Measurements from ENCODE around the gene PDE4D. TPM values are rescaled to one million over a fixed set of nuclear protein-coding genes. Genes with fewer than 3 reads are reported as not detected.

PDE4D gene
- total RNA-seq, 5 donors from 2014 or later (not counting 1 experiment from before 2014, with no cell fraction given) = 45.1 to 136 (median 64.9) TPM

DNA sequence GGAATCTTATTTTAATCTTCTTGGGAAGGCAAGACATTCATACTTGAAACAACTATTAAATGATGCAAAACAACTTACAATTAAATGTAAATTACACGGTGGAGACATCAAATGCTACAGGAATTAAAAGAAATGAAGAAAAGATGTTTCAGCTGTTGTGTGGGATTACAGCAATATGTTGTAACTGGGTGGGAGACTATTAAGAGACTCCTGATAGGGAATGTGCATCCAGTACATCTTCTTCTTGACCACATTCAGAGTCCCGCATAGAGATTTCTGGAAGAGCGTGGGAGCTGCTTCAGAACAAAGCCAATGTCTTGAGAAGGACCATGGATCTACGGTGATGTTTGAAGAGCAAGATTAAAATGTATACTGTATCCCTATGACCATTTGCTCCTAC is 199.1 kb downstream of the PDE4D start:
- Mint-ChIP-seq H3K4me3 (no peak overlapping the region), H3K27me3 (peaks cover 2 to 4% of the 10 kb centered on the region in 2 donors), H3K27ac (no peak overlapping the region), H3K9me3 (no peaks in the 10 kb centered on the region), H3K36me3 (no peaks in the 10 kb centered on the region), H3K4me1 (no peaks in the 10 kb centered on the region)
- Histone ChIP-seq H3K4me1 (ENCODE audit: control insufficient read depth in 1 of 2, extremely low read depth in 1 of 2, insufficient read depth in 2 of 2, low read length in 2 of 2) (no peaks in the 10 kb centered on the region), H3K27ac (ENCODE audit: low read length) (no peak overlapping the region), H3K36me3 (ENCODE audit: control insufficient read depth in 2 of 2, extremely low read depth in 1 of 2, insufficient read depth in 1 of 2, low read length in 1 of 2) (no peaks in the 10 kb centered on the region), H3K9me3 (no peaks in the 10 kb centered on the region), H3K27me3 (replicated peaks in 1 of 2; ENCODE audit: control insufficient read depth in 2 of 2, extremely low read depth in 1 of 2, insufficient read depth in 2 of 2, low read length in 1 of 2) (no peaks in the 10 kb centered on the region), H3K4me3 (ENCODE audit: control insufficient read depth in 1 of 2, extremely low read depth in 1 of 2, low read length in 1 of 2) (no peak overlapping the region)
- CTCF ChIA-PET = no interaction called here
- WGBS (ENCODE audit: insufficient coverage) = no CpG with 5 or more reads among the region's 4 CpGs
- POLR2A ChIA-PET = no interaction called here
- DNase-seq (no peak), ATAC-seq (replicated peaks in 1 of 4) (no peak)

DNA sequence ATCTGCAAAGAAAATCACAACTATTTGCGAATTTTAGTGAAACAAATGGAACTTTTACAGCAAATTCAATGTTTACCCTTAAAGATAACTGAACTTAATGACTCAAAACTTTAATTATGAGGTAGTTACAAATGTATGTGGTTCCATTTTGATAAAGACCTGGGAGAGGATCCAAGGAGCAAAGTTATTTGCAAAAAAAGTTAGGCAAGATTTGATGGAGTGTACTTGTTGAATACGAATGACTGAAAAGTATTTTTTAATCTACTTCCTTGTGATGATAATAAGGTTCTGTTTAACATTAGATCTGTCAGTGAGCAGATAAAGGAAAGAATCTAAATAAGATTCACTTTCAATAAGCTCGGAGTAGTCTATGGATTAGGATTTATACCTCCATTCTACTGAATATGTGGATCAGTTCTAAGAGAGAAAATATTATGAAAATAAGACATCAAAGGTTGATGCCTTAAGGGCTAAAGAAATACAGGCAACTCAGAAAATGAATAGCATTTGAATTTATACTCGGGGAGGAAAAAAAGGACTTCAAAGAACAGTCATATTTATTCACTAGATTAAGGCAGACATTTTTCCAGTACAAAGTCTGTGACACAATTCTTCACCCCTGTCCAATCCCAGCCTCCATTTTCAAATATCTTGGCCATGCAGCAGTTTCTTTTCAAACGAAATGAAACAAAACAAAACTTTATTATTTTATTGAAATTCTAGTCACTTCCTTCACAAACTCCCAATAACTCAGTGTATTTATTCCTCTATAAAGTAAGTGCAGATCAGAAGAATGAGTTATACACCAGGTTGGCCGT is 199.8 kb downstream of the PDE4D start:
- H3K27me3 Mint-ChIP-seq = peaks cover 2 to 4% of the 10 kb centered on the region in 2 donors
- no peak for DNase-seq

DNA sequence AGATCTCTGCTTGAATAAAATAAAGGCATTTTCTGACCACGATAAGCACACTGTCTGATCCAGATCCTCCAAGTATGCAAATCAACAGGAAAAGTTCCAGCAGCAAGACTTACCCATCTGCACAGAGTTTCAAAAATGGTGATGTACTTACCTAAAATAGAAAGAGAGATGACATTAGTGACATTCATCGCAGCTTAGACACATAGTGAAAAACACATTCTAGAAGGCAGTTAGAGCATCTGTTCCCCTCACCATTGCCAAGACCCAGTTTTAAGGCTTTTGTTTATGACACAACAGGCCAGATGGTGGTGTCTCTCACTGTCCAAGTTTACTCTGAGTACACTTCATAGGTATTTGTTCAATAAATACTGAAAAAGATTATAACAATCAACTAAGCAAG is 207.7 kb downstream of the PDE4D start:
- ChIA-PET CTCF (interaction anchor here in 1 of 2 donors (1.1 kb wide), 1 partner anchor 17 kb away, joined by 3 read pairs; no protein-coding TSS in a partner anchor), POLR2A (no interaction called here)
- Mint-ChIP-seq H3K27ac (no peak overlapping the region), H3K4me1 (no peaks in the 10 kb centered on the region), H3K27me3 (peaks cover 0 to 13% of the 10 kb centered on the region in 2 donors), H3K36me3 (no peaks in the 10 kb centered on the region), H3K9me3 (no peaks in the 10 kb centered on the region), H3K4me3 (no peak overlapping the region)
- ATAC-seq (replicated peaks in 1 of 4) (no peak), DNase-seq (no peak)
- Histone ChIP-seq H3K27me3 (replicated peaks in 1 of 2; ENCODE audit: control insufficient read depth in 2 of 2, extremely low read depth in 1 of 2, insufficient read depth in 2 of 2, low read length in 1 of 2) (no peaks in the 10 kb centered on the region), H3K4me3 (ENCODE audit: control insufficient read depth in 1 of 2, extremely low read depth in 1 of 2, low read length in 1 of 2) (no peak overlapping the region), H3K36me3 (ENCODE audit: control insufficient read depth in 2 of 2, extremely low read depth in 1 of 2, insufficient read depth in 1 of 2, low read length in 1 of 2) (no peaks in the 10 kb centered on the region), H3K9me3 (no peaks in the 10 kb centered on the region), H3K27ac (ENCODE audit: low read length) (no peak overlapping the region), H3K4me1 (ENCODE audit: control insufficient read depth in 1 of 2, extremely low read depth in 1 of 2, insufficient read depth in 2 of 2, low read length in 2 of 2) (no peaks in the 10 kb centered on the region)
- WGBS (ENCODE audit: insufficient coverage) = 100% methylated on average over 1 of the region's 2 CpGs

More for the DNA sequence above, 199.8 kb downstream of the PDE4D start:
- Histone ChIP-seq H3K36me3 (ENCODE audit: control insufficient read depth in 2 of 2, extremely low read depth in 1 of 2, insufficient read depth in 1 of 2, low read length in 1 of 2) (no peaks in the 10 kb centered on the region), H3K27me3 (replicated peaks in 1 of 2; ENCODE audit: control insufficient read depth in 2 of 2, extremely low read depth in 1 of 2, insufficient read depth in 2 of 2, low read length in 1 of 2) (no peaks in the 10 kb centered on the region), H3K4me3 (ENCODE audit: control insufficient read depth in 1 of 2, extremely low read depth in 1 of 2, low read length in 1 of 2) (no peak overlapping the region), H3K9me3 (no peaks in the 10 kb centered on the region), H3K27ac (ENCODE audit: low read length) (no peak overlapping the region), H3K4me1 (ENCODE audit: control insufficient read depth in 1 of 2, extremely low read depth in 1 of 2, insufficient read depth in 2 of 2, low read length in 2 of 2) (no peaks in the 10 kb centered on the region)
- Mint-ChIP-seq H3K9me3 (no peaks in the 10 kb centered on the region), H3K27ac (no peak overlapping the region), H3K36me3 (no peaks in the 10 kb centered on the region), H3K4me1 (no peaks in the 10 kb centered on the region), H3K4me3 (no peak overlapping the region)
- WGBS (ENCODE audit: insufficient coverage) = 60% methylated on average over 1 of the region's 6 CpGs
- CTCF ChIA-PET = no interaction called here
- POLR2A ChIA-PET = no interaction called here
- no peak for ATAC-seq (replicated peaks in 1 of 4)

DNA sequence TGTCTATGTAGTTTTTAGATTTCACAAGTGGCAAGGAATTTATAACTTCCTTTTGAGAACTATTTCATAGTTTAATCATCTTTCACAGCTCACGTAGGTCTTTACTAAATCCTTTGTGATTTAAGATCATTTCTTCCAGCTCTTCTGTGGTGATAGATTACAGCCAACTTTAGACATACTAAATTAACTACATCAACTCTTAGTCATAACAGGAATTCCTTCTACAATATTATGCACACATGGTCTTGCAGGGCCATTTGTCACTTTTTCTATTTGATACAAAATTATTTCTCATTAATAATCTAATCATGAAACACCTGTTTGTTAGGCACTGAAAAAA is 208.4 kb downstream of the PDE4D start:
- no peaks in the 10 kb centered on the region for H3K36me3 Mint-ChIP-seq
- no peaks in the 10 kb centered on the region for H3K9me3 ChIP-seq
- no peaks in the 10 kb centered on the region for H3K9me3 Mint-ChIP-seq
- H3K4me3 Mint-ChIP-seq = no peak overlapping the region
- H3K36me3 ChIP-seq (ENCODE audit: control insufficient read depth in 2 of 2, extremely low read depth in 1 of 2, insufficient read depth in 1 of 2, low read length in 1 of 2) = no peaks in the 10 kb centered on the region
- ChIA-PET POLR2A (no interaction called here), CTCF (interaction anchor here in 1 of 2 donors (0.6 kb wide), 1 partner anchor 9 kb away, joined by 3 read pairs; no protein-coding TSS in a partner anchor)
- WGBS (ENCODE audit: insufficient coverage) = no CpG with 5 or more reads among the region's 1 CpG
- H3K4me1 Mint-ChIP-seq = no peaks in the 10 kb centered on the region
- H3K4me1 ChIP-seq (ENCODE audit: control insufficient read depth in 1 of 2, extremely low read depth in 1 of 2, insufficient read depth in 2 of 2, low read length in 2 of 2) = no peaks in the 10 kb centered on the region
- H3K27me3 ChIP-seq (replicated peaks in 1 of 2; ENCODE audit: control insufficient read depth in 2 of 2, extremely low read depth in 1 of 2, insufficient read depth in 2 of 2, low read length in 1 of 2) = no peaks in the 10 kb centered on the region
- no peak for ATAC-seq (replicated peaks in 1 of 4)
- DNase-seq = no peak
- no peak overlapping the region for H3K4me3 ChIP-seq (ENCODE audit: control insufficient read depth in 1 of 2, extremely low read depth in 1 of 2, low read length in 1 of 2)
- no peak overlapping the region for H3K27ac ChIP-seq (ENCODE audit: low read length)
- peaks cover 0 to 13% of the 10 kb centered on the region in 2 donors for H3K27me3 Mint-ChIP-seq
- no peak overlapping the region for H3K27ac Mint-ChIP-seq

DNA sequence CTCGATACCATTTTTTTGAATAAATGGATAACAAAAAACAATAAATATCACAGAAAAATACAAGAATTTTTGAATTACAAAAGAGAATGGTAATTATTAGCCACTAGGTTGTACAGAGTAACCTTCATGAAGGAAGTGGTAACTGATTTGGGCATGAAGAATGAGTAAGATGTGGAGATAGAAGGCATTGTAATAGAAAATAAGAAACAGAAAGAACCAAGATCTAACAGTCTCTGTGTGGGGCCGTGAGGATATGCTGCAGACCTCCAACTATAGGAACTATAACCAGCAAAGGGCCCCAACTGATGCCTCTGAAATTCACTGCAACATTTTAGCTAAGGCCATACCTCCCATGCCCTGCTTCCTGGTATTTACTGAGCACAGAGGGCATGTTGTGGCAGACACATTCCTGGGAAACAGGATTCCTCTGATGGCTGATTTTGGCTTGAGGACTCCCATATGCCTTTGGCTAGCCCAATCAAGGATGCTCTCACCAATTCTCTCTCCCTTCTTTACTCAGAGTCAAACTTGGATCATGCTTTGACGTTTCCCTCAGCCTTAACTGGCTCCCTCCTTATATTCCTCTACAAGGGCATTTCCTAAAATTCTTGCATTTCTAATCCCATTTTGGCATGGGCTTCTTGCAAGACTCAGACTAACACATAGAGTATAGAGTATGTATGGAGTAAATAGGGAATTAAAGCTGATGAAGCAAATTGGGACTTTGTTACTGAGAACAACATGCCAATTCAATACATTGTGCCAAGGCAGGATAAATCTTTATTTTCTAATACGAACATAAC is 208.9 kb downstream of the PDE4D start:
- Mint-ChIP-seq H3K36me3 (no peaks in the 10 kb centered on the region), H3K9me3 (no peaks in the 10 kb centered on the region), H3K4me3 (no peak overlapping the region), H3K27me3 (peaks cover 0 to 13% of the 10 kb centered on the region in 2 donors), H3K27ac (no peak overlapping the region), H3K4me1 (no peaks in the 10 kb centered on the region)
- Histone ChIP-seq H3K4me3 (ENCODE audit: control insufficient read depth in 1 of 2, extremely low read depth in 1 of 2, low read length in 1 of 2) (no peak overlapping the region), H3K9me3 (no peaks in the 10 kb centered on the region), H3K27me3 (replicated peaks in 1 of 2; ENCODE audit: control insufficient read depth in 2 of 2, extremely low read depth in 1 of 2, insufficient read depth in 2 of 2, low read length in 1 of 2) (no peaks in the 10 kb centered on the region), H3K27ac (ENCODE audit: low read length) (no peak overlapping the region), H3K36me3 (ENCODE audit: control insufficient read depth in 2 of 2, extremely low read depth in 1 of 2, insufficient read depth in 1 of 2, low read length in 1 of 2) (no peaks in the 10 kb centered on the region), H3K4me1 (ENCODE audit: control insufficient read depth in 1 of 2, extremely low read depth in 1 of 2, insufficient read depth in 2 of 2, low read length in 2 of 2) (no peaks in the 10 kb centered on the region)
- DNase-seq = no peak
- ChIA-PET CTCF (interaction anchor here in 1 of 2 donors (0.6 kb wide), 1 partner anchor 8 kb away, joined by 3 read pairs; no protein-coding TSS in a partner anchor), POLR2A (no interaction called here)
- WGBS (ENCODE audit: insufficient coverage) = no CpG with 5 or more reads among the region's 4 CpGs
- ATAC-seq (replicated peaks in 1 of 4) = no peak

DNA sequence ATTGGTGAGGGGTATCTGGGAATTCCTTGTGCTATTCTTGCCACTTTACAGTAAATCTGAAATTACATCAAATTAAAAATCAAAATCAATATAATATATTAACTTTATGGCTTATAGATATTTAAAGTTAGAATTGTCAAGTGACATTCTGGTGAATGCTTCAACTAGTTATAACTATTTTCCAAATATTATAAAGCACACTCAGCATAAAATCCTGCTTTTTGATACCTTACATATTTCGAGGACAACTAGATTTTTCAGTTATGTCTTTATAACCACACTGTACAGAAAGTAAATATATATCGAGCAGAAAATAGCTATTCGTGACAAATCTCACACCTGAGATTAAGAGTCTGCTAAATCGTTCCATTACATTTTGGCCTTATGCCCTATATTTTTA is 210.2 kb downstream of the PDE4D start:
- no peaks in the 10 kb centered on the region for H3K4me1 Mint-ChIP-seq
- WGBS (ENCODE audit: insufficient coverage) = 63% methylated on average over 1 of the region's 4 CpGs
- ATAC-seq (replicated peaks in 1 of 4) (no peak), DNase-seq (no peak)
- Histone ChIP-seq H3K4me1 (ENCODE audit: control insufficient read depth in 1 of 2, extremely low read depth in 1 of 2, insufficient read depth in 2 of 2, low read length in 2 of 2) (no peaks in the 10 kb centered on the region), H3K4me3 (ENCODE audit: control insufficient read depth in 1 of 2, extremely low read depth in 1 of 2, low read length in 1 of 2) (no peak overlapping the region), H3K9me3 (no peaks in the 10 kb centered on the region), H3K27me3 (replicated peaks in 1 of 2; ENCODE audit: control insufficient read depth in 2 of 2, extremely low read depth in 1 of 2, insufficient read depth in 2 of 2, low read length in 1 of 2) (no peaks in the 10 kb centered on the region), H3K36me3 (ENCODE audit: control insufficient read depth in 2 of 2, extremely low read depth in 1 of 2, insufficient read depth in 1 of 2, low read length in 1 of 2) (no peaks in the 10 kb centered on the region), H3K27ac (ENCODE audit: low read length) (no peak overlapping the region)
- H3K27ac Mint-ChIP-seq = no peak overlapping the region
- no peaks in the 10 kb centered on the region for H3K36me3 Mint-ChIP-seq
- ChIA-PET CTCF (interaction anchor here in 1 of 2 donors (1.1 kb wide), 1 partner anchor 10 kb away, joined by 5 read pairs; no protein-coding TSS in a partner anchor), POLR2A (no interaction called here)
- H3K9me3 Mint-ChIP-seq = no peaks in the 10 kb centered on the region
- H3K27me3 Mint-ChIP-seq = peaks cover 0 to 9% of the 10 kb centered on the region in 2 donors
- H3K4me3 Mint-ChIP-seq = no peak overlapping the region
